T47D (cell line): ENCODE data around the gene TRABD.

Experiments used
- DNase-seq, 2 experiments: peaks; one replicate each; pipeline versions ENCODE4 v3.0.0 to v3.0.0-alpha.2; 2011 to 2012; ENCODE audit warnings: low read depth in 1 of 2, low spot score in 1 of 2
- JUND ChIP-seq: IDR thresholded peaks from 2 replicates; pipeline ENCODE4 v1.6.1; 2012; ENCODE audit warnings: low read depth
- in situ Hi-C: cut with HindIII; loops from 2 replicates; pipeline ENCODE4 v1.10.0; 2016; ENCODE audit warnings: low sequenced_read_pairs, low pct_unique_long_range_greater_than_20kb

Gene TRABD

GRCh38 chr22:50190182-50190940 lies 4.6 kb downstream of the TRABD start:
- DNase-seq = peak; percentile 66 to 71
- no peak for TF ChIP-seq JUND
- in situ Hi-C loops = no loop called here

GRCh38 chr22:50190941-50191741 lies 5.4 kb downstream of the TRABD start:
- TF ChIP-seq JUND = no peak
- no peak for DNase-seq
- in situ Hi-C loops = no loop called here

- TF ChIP-seq JUND = no peak
- in situ Hi-C loops = no loop called here
- no peak for DNase-seq
These were observed 6.9 kb downstream of the TRABD start for GRCh38 chr22:50192436-50193204.

- no peak for TF ChIP-seq JUND
These were observed 7.9 kb downstream of the TRABD start for GRCh38 chr22:50193621-50194020.

GRCh38 chr22:50194037-50194805 lies 8.5 kb downstream of the TRABD start:
- in situ Hi-C loops = no loop called here
- no peak for DNase-seq
- TF ChIP-seq JUND = no peak

More at GRCh38 chr22:50193621-50194020, 7.9 kb downstream of the TRABD start:
- in situ Hi-C loops = no loop called here
- no peak for DNase-seq

- in situ Hi-C loops = no loop called here
- TF ChIP-seq JUND = no peak
- no peak for DNase-seq
These were observed 10.5 kb downstream of the TRABD start for GRCh38 chr22:50196256-50196655.

- no peak for DNase-seq
- no peak for TF ChIP-seq JUND
- in situ Hi-C loops = no loop called here
These were observed 11.5 kb downstream of the TRABD start for GRCh38 chr22:50197000-50197800.

- no peak for DNase-seq
- in situ Hi-C loops = no loop called here
- TF ChIP-seq JUND = no peak
These were observed 12.3 kb downstream of the TRABD start for GRCh38 chr22:50197856-50198623.

GRCh38 chr22:50198624-50199017 lies 12.9 kb downstream of the TRABD start:
- in situ Hi-C loops = no loop called here
- no peak for DNase-seq
- TF ChIP-seq JUND = no peak

GRCh38 chr22:50199251-50199721 lies 13.6 kb downstream of the TRABD start:
- in situ Hi-C loops = no loop called here
- DNase-seq = no peak
- no peak for TF ChIP-seq JUND
